WI38 (cell line): ENCODE measurements around the gene GNS.

Experiments used
- H3K4me3 ChIP-seq: 2 replicates; pipeline ENCODE4 v1.5.1; 2011; ENCODE audit warnings: low read depth, mild to moderate bottlenecking, control low read depth, low read length
- TF ChIP-seq, protein P1 (sequence below): IDR thresholded peaks from 2 replicates; pipeline ENCODE4 v1.5.1; 2012; ENCODE audit warnings: low read depth, mild to moderate bottlenecking, control low read depth, low read length

Gene GNS

DNA sequence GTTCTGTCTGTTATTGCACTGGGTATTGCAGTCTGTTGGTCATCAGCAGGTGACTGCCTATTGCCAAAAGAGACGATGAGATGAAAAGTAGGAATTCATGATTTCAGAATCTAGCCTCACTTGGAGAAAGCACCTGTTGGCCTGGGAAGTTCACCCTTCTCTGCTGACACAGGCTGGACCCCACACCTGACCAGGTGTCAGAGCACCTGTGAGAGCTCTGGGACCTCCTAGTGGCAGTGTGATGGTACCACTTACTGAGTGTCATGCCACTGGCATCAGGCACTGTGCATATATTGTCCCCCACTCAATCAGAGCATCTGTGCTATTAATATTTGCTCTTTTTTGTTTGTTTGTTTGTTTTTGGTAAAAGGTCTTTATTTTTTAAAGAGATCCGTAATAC is 81.0 kb downstream of the GNS start:
- TF ChIP-seq, protein P1, sequence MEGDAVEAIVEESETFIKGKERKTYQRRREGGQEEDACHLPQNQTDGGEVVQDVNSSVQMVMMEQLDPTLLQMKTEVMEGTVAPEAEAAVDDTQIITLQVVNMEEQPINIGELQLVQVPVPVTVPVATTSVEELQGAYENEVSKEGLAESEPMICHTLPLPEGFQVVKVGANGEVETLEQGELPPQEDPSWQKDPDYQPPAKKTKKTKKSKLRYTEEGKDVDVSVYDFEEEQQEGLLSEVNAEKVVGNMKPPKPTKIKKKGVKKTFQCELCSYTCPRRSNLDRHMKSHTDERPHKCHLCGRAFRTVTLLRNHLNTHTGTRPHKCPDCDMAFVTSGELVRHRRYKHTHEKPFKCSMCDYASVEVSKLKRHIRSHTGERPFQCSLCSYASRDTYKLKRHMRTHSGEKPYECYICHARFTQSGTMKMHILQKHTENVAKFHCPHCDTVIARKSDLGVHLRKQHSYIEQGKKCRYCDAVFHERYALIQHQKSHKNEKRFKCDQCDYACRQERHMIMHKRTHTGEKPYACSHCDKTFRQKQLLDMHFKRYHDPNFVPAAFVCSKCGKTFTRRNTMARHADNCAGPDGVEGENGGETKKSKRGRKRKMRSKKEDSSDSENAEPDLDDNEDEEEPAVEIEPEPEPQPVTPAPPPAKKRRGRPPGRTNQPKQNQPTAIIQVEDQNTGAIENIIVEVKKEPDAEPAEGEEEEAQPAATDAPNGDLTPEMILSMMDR = no peak

DNA sequence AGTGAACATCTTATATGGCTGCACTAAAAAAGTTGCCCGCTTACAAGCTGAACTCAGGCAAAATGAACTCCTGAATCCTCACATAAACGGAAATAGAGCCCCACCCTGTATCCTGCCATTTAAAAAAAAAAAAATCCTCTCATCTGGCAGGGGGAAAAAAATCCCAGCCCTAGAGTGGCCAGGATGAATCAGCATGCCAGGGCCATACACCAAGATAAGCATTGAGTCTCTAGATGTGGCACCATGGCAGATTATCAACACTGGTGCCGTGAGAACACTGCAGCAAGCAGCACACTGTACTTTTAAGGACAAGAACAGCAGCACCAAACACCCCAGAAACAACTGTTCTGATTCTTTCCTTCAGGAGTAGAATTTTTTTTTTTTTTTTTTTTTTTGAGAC is 83.4 kb downstream of the GNS start:
- H3K4me3 ChIP-seq = no peak overlapping the region
- TF ChIP-seq, protein P1 = no peak

More for the DNA sequence above, 81.0 kb downstream of the GNS start:
- no peak overlapping the region for H3K4me3 ChIP-seq

DNA sequence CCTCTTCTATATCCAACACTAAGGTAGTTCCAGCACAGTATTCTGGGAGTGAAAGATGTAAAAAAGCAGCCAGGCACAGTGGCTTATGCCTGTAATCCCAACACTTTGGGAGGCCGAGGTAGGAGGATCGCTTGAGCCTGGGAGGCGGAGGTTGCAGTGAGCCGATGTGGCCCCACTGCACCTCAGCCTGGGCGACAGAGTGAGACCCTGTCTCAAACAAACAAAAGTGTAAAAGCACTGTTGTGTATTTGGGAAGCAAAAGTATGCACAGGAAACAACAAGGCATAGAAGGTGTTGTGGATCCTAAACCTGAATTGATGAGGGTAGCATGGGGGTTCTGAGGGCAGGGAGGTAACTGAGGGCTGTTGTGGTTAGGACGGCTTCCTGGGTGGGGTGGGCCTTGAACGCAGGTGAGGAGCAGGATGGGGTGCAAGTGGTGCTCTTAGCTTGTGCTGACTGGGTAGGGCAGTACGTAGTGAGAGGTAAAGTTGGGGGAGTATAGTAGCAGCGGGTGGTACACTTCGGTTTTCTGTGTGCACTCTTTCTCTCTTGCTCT is 84.8 kb downstream of the GNS start:
- no peak overlapping the region for H3K4me3 ChIP-seq
- TF ChIP-seq, protein P1 = no peak

DNA sequence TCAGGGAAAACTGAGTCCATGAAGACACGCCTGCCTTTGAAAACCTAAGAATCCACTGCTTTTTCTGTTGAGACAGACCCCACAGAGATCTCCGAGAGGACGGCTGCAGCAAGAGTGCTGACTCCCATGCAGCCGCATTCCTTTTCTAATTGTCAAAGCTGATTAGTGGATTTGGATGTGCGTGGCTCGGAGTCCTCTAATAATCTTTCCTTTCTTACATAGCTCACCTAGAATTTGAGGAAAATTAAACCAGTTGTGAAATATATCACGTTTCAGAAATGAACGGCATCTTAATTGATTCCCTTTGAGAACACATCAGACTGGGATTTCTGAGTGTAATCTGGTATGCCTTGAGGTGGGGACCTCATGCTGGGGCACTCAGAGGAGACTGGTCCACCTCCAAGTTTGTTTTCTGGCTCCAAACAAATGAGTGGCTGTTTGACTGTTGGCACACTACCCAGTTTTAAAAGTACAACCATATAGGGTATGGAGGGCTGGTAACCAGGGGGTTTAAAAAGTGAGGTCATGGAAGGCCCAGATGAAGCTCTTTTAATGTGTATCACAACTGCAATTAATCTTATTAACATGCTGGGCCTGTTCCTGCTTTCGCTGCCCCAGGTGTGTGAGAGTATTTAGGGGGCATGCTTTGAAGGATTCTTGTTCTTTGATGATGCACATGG is 85.6 kb downstream of the GNS start:
- TF ChIP-seq, protein P1 = no peak
- no peak overlapping the region for H3K4me3 ChIP-seq

DNA sequence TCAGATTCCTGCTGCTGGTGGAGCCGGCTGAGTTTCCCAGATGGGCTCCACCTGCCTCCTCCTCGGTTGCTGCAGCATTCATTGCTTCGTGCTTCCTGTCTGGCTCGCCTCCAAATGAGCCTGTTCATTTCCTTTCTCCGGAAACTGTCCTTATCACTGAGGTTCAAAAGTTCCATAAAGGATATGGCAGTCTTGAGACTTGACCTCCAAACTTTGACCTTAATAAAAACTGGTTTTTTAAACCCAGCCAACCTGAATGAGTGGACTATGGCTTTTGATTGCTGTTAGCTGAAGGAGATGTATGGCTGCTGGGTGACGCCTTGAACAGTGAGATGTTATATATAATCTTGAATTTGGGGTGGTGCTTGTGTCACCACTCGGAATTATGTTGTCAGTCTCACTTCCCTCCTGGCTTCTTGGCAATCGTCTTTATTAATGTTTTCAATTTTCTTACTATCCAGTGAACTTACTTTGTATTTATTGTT is 86.2 kb downstream of the GNS start:
- TF ChIP-seq, protein P1 = no peak
- no peak overlapping the region for H3K4me3 ChIP-seq

DNA sequence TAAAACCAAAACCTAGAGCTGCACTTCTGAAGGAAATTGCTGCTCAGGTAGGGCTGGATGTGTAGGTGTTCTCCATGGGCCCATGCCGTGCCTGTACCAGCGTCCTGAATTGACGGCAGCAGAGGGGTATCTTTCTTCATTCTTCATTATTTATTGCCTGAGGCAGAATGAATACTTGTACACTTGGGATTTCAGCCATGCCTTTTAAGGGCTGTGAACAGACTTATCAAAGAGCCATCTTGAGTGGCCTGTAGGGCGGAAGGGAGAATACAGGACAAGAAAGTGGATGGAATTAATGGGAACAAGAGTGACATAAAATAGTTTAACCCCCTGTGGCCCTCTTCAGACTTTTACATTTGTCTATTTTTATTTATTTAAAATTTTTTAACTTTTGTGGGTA is 87.5 kb downstream of the GNS start:
- TF ChIP-seq, protein P1 = no peak

DNA sequence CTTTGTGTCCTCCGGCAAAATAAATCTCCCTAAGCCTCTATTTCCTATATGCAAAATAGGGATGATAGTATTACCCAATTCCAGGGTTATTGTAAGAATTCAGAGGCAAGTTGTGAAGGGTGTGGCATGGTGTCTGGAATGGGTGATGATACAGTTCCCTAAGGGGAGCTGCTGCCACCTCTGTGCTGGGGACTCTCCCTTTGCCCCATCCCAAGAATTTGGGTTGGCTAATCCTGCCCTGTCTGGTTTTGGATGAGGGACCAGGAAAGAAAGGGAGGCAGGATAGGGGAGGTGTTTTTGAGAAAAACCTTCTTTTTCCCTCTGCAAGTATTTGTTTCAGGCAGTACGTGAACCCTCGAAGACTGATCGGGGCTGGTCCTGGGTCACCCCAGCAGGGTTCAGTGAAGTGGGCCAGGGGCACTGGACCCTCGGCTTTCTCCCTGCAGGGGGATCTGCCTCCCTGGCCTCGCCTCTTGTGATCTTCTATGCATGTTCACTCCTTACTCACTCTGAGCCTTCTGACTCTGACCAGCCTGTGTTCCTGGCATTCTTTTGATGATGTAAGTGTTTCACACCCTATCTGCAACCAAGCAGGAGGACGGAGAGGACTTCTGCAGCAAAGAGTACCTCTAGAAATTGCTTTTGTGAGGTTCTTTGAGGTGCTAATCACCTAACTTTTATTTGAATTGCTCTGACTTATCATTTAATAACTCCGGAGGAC is 88.1 kb downstream of the GNS start:
- H3K4me3 ChIP-seq = no peak overlapping the region
- TF ChIP-seq, protein P1 = no peak

More for the DNA sequence above, 87.5 kb downstream of the GNS start:
- no peak overlapping the region for H3K4me3 ChIP-seq
